ENCODE measurements around the gene CCND3. TPM values are rescaled to one million over a fixed set of nuclear protein-coding genes. Genes with fewer than 3 reads are reported as not detected.

The CCND3 gene
- 91.3 TPM for polyA plus RNA-seq (ENCODE audit: insufficient read length)

GRCh38 chr6:41941280-41942066 is at the start of gene CCND3:
Gene CCND3 (minus strand): TSS chr6:41941808. CDS start chr6:41941649, 159 bp downstream.
- DNase-seq = peak; percentile 92

- DNase-seq = no peak
Measured at GRCh38 chr6:41986339-41986738, 44.7 kb upstream of the CCND3 start.

- no peak for DNase-seq
Measured at GRCh38 chr6:41984623-41985022, 43.0 kb upstream of the CCND3 start.

- DNase-seq = no peak
Measured at GRCh38 chr6:41976794-41977484, 35.3 kb upstream of the CCND3 start.

- DNase-seq = no peak
Measured at GRCh38 chr6:41975276-41975675, 33.7 kb upstream of the CCND3 start.

GRCh38 chr6:41974281-41974825 is 32.7 kb upstream of the CCND3 start:
- no peak for DNase-seq

GRCh38 chr6:41972826-41973225 is 31.2 kb upstream of the CCND3 start:
- no peak for DNase-seq

- peak; percentile 4 for DNase-seq
Measured at GRCh38 chr6:41970436-41970846, 28.8 kb upstream of the CCND3 start.

GRCh38 chr6:41967312-41968287 is 26.0 kb upstream of the CCND3 start:
- no peak for DNase-seq

- no peak for DNase-seq
Measured at GRCh38 chr6:41966961-41967311, 25.3 kb upstream of the CCND3 start.

GRCh38 chr6:41966214-41966920 is 24.8 kb upstream of the CCND3 start:
- DNase-seq = no peak

- no peak for DNase-seq
Measured at GRCh38 chr6:41965429-41966213, 24.0 kb upstream of the CCND3 start.

- no peak for DNase-seq
Measured at GRCh38 chr6:41964201-41964887, 22.7 kb upstream of the CCND3 start.

- no peak for DNase-seq
Measured at GRCh38 chr6:41963371-41963770, 21.8 kb upstream of the CCND3 start.

- no peak for DNase-seq
Measured at GRCh38 chr6:41960028-41960427, 18.4 kb upstream of the CCND3 start.

GRCh38 chr6:41958022-41958856 is 16.6 kb upstream of the CCND3 start:
- DNase-seq = no peak

GRCh38 chr6:41957117-41957516 is 15.5 kb upstream of the CCND3 start:
- DNase-seq = no peak

- no peak for DNase-seq
Measured at GRCh38 chr6:41955412-41955811, 13.8 kb upstream of the CCND3 start.

GRCh38 chr6:41954668-41955067 is 13.1 kb upstream of the CCND3 start:
- DNase-seq = no peak
